Fibroblast of gingiva (primary cell): ENCODE measurements around the gene SENP1.

Experiments
- DNase-seq: peaks from one replicate; pipeline ENCODE4 v3.0.0-alpha.2; 2011; ENCODE audit warnings: low read depth

Gene SENP1

GRCh38 chr12:48017921-48018617 is 87.8 kb downstream of the SENP1 start:
- no peak for DNase-seq

- no peak for DNase-seq
These were observed 88.4 kb downstream of the SENP1 start for GRCh38 chr12:48017496-48017895.

GRCh38 chr12:48016373-48017020 is 89.4 kb downstream of the SENP1 start:
- DNase-seq: no peak

GRCh38 chr12:48015954-48016353 is 89.9 kb downstream of the SENP1 start:
- no peak for DNase-seq

GRCh38 chr12:48015129-48015528 is 90.8 kb downstream of the SENP1 start:
- DNase-seq: no peak

- no peak for DNase-seq
These were observed 92.6 kb downstream of the SENP1 start for GRCh38 chr12:48013287-48013686.

- DNase-seq: no peak
These were observed 93.8 kb downstream of the SENP1 start for GRCh38 chr12:48012070-48012469.

- no peak for DNase-seq
These were observed 95.4 kb downstream of the SENP1 start for GRCh38 chr12:48010366-48010970.

- no peak for DNase-seq
These were observed 96.4 kb downstream of the SENP1 start for GRCh38 chr12:48009471-48009870.

- DNase-seq: no peak
These were observed 96.9 kb downstream of the SENP1 start for GRCh38 chr12:48008950-48009349.

GRCh38 chr12:48008349-48008748 is 97.5 kb downstream of the SENP1 start:
- DNase-seq: no peak

- no peak for DNase-seq
These were observed 98.7 kb downstream of the SENP1 start for GRCh38 chr12:48007206-48007605.

- DNase-seq: no peak
These were observed 100.2 kb downstream of the SENP1 start for GRCh38 chr12:48005750-48006021.

- no peak for DNase-seq
These were observed 100.7 kb downstream of the SENP1 start for GRCh38 chr12:48005001-48005749.

GRCh38 chr12:48004053-48004941 is 101.6 kb downstream of the SENP1 start, which contains the start of gene COL2A1:
Gene COL2A1, minus strand, starts transcription at chr12:48004476. Its CDS starts 155 bp downstream, at chr12:48004321.
- no peak for DNase-seq

GRCh38 chr12:48003226-48004052 is 102.4 kb downstream of the SENP1 start:
- DNase-seq: no peak

- DNase-seq: no peak
These were observed 103.1 kb downstream of the SENP1 start for GRCh38 chr12:48002773-48003218.

GRCh38 chr12:48002414-48002730 is 103.5 kb downstream of the SENP1 start:
- no peak for DNase-seq

- DNase-seq: no peak
These were observed 104.1 kb downstream of the SENP1 start for GRCh38 chr12:48001505-48002413.
